Fibroblast of skin of right biceps (primary cell): ENCODE measurements around the gene CFAP46.
"Not testable (repeated sequence)": the region's sequence is repeated elsewhere in the genome, so short reads cannot be mapped to it uniquely, and the experiment has no call there.

ENCODE experiments used
- DNase-seq: peaks from one replicate; pipeline ENCODE4 v3.0.0-alpha.2; 2013

Gene CFAP46

DNA sequence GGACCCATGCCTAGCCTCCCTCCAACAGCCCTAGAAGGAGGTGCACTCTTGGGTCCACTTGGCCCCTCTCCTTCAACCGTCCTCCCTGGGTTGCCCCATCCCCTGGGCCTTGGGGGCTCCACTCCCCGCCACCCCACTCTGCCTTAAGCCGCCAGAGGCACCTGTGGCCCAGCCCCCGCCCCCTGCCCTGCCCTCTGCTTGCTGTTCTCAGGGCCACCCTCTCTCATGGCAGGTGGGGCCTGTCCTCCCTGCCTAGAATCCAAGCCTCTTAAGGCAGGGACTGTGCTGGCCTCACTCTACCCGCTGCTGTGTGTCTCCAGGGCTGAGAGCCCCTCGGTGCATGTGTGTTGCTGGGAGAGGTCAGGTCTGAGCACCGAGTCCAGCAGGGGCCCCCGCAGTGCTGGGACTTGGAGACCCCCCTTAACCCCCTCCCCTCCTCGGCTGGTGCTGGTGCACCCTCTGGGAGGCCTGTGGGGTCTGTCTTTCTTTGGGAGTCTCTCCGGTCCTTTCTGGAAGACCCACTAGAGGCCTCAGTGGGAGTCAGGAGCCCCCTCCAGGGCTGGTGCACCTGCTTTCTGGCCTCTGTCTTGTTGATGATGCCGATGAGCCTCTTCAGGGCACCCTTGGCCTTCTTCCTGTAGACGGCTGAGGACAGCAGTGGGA, 43.8 kb downstream of the CFAP46 start:
- DNase-seq: no peak

DNA sequence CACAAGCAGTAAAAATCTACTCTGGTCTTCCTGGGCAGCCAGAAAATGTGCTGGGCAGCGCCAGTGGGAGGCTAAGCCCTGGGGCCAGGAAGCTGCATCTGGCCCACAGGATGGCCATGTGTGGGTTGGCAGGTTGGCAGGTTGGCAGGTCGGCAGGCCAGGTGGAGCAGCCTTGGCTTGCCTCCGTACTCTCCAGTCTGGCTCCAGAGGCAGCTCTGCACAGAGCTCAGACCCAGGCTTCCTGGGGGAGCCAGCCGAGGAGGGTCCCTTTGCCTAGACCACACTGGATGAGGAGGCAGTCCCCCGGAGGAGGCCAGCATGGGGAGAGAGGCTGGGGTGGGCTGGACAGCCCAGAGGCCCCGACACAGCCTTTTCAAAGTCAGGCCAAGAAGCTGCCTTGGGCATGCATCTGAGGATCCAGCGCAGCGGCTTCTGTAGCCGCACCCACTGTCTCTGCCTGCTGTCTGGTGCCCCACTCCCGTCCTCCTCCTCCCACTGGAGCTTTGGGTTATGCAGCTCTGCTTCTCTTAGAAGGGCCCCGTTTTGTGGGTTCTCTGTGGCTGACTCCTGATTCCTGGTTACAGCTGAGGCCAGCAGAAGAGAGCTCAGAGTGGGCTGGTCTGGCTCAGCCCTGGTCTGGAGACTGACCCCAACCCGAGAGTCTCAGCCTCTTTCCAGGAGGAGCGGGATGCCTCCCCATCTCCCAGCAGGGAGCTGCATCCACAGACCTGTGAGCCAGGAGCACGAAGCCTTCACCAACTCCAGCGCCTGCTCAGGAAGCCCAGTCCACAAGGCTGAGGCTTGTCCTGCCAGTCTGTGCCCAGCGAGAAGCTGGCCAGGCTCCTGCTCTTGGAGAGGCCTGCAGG, 44.6 kb downstream of the CFAP46 start:
- DNase-seq: no peak

DNA sequence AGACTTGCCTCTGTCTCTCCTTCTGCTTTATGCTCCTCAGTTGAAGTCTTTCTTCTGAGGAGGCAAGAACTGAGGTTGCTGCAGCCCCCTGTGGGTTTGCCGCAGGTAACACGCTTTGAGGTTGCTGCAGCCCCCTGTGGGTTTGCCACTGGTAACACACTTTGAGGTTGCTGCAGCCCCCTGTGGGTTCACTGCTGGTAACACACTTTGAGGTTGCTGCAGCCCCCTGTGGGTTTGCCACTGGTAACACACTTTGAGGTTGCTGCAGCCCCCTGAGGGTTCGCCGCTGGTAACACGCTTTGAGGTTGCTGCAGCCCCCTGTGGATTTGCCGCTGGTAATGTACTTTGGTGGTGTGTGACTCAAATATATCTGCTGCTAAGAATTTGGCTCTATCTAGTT, 48.6 kb downstream of the CFAP46 start:
- DNase-seq: peak; percentile 8

DNA sequence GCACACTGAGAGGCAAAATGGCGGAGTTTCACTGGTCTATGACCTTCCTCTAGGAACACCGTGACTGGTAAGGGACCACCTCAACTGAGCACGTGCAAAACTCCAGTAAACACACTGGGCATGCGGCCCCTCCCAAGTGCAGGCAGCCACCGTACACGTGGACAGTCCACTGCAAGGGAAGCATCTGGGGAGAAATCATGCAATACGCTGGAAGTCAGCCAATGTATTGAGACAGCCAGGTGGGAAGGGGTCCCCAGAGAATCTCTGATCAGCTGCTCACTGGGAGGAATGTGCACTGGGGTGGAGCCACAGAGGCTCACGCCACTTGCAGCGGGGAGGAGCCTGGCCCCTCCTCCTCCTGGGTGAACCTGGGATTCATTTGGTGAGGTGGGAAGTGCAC, 49.3 kb downstream of the CFAP46 start:
- DNase-seq: no peak

DNA sequence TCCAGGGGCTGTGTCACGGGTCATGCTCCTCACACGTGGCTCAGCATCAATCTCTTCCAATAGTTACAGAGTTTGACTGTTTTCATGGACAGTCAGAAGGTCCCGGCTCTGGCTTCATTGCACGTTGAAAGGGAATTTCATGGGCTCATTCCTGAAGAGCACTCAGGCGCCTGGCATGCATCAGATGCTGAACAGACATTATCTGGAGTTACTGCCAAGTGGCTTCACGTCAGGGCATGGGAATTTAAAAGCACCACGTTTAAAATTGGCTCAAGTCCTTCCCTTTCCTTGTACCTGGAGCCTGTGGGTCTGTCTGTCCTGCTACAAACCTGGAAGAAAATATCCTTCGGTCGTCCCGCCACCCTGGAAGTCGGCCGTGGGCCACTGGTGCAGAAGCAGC, 50.4 kb downstream of the CFAP46 start:
- DNase-seq: peak; percentile 10

DNA sequence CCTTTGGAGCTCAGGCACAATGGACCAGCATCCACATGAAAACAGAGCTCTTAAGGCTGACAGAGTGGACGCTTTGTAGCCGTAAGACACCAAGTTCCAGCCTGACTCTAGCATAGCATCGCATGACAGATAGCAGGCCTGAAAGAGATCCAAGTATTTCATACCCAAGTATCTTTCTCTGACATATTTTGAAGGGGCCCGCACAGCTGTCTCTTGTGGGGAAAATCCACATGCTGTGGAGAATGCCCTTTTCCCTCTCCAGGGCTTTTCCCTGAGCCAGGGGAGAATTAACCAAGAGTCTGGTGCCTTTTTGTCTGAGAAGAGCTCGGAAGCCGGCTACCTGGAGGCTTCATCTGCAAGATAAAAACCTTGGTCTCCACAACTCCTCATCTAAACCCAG, 51.0 kb downstream of the CFAP46 start:
- DNase-seq: no peak

DNA sequence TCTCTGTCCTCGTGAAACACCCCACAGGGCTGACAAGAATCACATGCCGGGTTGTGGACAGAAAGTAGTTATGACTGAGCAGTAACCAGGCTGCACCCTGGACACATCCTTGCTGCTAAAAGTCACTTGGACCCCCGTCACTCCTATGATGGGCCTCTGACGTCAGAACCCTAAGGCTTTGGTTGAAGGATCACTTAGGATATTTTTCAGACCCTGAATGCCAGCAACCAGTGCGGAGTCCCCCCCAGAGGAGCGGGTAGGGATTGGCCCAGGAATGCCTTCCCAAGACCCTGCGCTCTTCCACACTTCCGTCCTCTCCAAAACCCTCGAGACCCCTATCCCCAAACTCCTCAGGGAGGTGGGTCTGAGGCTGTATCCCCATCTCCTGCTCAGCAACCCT, 52.1 kb downstream of the CFAP46 start:
- DNase-seq: no peak

DNA sequence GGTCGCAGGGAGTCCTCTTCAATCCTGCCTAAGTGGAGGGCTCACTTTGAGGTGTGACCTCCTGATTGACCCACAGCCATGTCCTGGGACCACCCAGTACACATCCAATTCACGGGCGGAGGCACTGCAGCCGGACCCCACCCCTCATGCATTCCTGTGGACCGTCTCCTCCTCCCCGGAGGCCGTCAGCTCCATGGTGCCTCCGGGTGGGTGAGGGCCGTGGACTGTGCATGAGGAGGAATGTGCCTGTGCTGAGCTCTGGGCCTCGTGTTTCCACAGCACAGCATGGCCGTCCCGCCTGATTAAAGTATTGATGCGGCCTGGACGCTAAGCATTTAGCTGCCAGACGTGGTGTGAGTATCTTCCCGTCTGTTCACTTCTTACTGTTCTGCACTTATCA, 52.8 kb downstream of the CFAP46 start:
- no peak for DNase-seq

DNA sequence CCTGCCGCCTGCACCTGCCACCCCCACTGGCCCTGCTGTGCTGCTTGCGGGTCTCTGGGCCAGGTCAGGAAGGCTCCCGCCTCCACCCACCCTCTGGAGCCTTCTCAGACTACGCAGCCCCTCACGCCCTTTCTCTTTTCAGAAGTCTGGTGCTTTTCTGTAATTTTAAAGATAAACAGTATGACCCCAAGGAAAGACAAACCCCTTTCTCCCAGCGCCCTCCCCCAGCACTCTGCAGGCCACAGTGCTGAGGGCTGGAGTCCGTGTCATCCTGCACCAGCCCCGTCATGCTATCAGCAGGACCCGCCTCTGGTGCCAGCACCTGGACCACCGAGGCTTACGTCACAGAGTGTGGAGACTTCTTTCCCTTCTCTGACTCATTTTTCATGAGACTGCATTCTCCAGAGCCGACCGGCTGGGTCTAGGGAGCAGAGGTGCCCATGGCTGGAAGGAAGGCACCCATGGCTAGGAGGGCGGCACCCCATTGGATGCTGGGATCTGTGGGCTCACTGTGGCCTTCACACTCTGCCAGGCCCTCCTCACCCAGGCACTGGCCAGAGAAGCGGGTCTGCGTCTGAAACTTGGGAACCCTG, 53.4 kb downstream of the CFAP46 start:
- DNase-seq: no peak

DNA sequence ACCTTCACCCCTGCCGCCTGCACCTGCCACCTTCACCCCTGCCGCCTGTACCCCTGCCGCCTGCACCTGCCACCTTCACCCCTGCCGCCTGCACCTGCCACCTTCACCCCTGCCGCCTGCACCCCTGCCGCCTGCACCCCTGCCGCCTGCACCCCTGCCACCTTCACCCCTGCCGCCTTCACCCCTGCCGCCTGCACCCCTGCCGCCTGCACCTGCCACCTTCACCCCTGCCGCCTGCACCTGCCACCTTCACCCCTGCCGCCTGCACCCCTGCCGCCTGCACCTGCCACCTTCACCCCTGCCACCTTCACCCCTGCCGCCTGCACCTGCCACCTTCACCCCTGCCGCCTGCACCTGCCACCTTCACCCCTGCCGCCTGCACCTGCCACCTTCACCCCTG, 53.9 kb downstream of the CFAP46 start:
- DNase-seq: not testable (repeated sequence)

DNA sequence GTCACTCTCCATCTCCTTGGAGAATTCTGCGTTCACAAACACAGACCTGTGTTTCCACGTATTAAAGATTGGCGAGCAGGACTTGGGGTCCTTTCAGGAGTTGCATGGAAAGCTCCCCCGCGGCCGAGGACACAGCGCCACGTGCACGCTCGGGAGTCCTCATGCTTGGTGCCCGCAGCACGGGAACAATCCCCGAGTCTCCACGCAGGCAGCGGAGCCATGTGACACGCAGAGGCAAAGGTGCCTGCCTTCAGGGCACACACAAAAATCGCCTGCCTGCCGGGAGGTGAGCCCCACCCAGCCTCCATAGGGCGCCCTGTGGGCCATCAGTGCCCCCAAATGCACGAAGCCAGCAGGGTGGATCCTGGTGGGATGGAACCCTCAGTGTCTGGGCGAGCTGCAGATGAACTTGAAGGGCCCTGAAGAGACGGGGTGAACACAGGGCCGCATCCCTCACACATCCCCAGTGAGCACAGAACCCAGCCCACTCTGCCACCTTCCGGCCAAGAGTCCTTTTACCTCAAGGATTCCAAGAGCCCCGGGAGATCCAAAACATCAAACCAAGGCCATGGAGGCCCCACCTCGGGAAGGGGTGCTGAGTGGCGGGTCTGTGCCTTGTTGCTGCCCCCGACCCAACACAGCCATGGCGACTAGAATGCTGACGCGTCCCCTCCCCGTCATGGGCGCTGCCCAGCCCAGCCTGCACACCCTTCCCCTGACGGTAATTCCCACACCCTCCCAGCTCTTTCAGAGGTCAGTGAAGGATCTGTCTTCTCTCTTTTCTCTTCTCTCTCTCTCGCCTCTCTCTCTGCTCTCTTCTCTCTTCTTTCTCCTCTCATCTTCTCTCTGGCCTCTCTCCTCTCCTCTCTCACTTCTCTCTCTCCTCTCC, 55.9 kb downstream of the CFAP46 start:
- DNase-seq: no peak

DNA sequence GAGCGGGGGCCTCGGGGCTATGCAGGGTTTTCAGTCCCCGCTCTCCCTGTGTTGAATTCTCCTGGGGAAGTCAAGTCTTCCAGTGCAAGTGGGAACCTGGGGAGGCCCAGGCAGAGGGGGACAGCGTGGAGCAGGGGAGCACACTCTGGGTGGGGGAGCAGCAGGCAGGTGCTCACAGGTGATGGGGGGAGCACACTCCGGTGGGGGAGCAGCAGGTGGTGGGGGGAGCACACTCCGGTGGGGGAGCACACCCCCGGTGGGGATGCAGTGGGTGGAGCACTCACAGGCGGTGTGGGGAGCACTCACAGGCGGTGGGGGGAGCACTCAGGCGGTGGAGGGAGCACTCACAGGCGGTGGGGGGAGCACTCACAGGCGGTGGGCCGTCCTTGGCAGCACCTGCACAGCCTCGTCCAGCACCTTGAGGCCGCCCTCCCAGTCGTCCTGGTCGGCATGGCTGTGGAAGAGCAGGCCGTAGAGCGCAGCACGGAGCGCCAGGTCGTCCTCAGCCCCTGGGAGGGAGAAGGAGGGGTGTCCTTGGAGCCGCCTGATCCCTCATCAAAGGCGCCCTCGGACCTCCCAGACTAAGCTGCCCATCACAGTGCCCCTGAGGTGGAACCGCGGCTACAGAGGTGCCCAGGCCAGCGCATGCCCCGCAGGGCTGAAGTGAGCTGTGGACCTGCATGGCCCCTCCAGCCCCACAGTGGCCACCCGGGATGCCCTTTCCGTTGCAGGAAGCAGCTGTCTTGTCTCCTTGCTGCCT, 56.7 kb downstream of the CFAP46 start:
- DNase-seq: no peak

DNA sequence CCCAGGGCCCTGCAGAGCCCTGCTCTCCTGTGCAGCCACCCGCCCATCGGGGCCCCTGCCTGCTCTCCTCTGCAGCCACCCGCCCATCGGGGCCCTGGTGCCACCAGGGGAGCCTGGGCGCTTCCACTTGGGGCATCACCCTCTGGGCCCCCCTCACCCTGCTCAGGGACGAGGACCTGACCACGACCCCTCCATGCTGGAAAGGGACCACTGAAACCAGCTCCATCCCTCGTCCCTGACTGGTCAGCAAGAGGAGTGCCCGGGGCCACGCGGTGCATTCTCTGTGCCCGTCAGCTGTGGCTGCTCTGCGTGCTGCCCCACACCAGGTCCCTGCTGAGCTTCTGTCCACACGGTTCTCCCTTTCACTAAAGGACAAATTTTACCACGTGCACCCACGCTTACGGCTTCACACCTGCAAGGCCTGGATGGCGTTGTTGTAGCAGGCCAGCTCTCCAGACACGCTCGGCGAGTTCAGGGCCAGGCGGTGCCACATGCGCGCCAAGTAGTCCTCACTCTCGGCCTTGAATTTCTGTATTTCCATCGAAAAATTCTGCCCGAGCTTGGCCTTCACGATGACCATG, 57.6 kb downstream of the CFAP46 start:
- DNase-seq: no peak

DNA sequence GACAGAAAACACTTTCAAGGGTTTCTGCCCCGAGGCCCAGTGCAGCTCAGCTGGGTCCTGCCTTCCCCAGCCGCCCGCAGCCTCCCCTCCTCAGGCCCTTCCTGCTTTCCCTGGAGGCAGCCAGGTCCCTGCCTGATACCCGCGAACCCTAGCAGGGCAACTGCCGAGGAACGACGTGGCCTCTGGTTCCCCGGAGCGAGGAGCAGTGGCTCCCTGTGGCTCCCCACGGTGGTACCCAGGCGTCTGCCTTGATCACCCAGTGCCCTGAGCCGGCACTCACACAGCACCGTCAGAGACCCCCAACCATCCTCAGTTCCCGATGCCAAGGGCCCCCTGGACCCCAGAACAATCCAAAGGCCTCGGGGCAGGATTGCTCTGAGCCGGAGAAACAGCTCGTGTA, 58.3 kb downstream of the CFAP46 start:
- no peak for DNase-seq

DNA sequence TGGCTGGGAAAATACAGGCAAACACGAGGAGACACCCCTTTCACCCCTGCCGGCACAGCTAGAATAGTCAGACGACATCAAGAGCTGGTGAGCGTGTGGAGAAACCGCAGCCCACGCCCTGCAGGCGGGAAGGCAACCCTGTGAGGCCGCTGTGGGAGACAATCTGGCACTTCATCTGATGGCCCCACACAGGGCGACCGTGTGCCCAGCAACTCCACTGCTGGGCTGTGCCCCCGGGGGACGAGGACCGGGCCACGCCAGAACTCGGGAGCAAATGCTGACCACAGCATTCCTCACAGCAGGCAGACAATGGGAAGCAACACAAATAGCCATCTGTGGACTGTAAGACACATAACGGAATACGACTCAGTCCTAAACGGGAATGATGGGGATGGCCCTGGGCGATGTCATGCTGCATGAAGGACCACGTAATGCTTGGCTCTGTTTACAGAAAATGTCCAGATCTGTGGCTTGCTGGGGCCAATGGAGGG, 58.9 kb downstream of the CFAP46 start:
- no peak for DNase-seq

DNA sequence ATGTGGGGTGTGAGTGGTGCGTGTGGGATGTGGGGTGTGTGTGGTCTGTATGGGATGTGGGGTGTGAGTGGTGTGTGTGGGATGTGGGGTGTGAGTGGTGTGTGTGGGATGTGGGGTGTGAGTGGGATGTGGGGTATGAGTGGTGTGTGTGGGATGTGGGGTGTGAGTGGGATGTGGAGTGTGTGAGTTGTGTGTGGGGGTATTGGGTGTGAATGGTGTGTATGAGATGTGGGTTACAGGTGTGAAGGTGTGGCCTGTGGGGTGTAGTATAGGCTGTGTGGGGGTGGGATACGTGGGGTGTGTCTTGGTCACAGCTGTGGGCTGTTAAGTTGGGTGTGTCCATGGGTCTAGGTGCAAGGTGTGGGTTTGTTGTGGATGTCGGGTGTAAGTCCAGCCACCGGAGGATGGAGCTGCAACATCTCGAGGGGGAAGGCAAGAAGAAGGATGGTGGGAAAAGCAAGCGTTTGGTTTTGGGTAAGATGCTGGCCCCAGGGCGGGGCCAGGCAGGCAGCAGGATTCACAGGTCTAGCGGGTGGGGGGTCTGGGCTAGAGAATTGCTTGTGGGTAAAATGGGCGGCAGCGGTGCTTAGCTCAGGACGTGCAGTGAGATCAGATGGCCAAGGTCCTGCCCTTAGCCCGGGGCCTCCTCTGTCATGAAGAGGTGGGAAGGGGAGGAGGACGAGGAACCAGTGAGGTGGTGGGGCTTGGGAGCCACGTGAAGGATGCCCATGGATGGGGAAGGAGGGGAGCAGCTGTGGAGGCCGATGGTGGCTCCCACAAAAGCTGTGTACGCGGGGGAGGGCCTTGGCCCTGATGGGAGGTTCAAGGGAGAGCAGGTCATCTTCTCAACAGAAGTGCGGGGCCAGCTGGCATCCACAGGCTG, 60.1 kb downstream of the CFAP46 start:
- DNase-seq: no peak

DNA sequence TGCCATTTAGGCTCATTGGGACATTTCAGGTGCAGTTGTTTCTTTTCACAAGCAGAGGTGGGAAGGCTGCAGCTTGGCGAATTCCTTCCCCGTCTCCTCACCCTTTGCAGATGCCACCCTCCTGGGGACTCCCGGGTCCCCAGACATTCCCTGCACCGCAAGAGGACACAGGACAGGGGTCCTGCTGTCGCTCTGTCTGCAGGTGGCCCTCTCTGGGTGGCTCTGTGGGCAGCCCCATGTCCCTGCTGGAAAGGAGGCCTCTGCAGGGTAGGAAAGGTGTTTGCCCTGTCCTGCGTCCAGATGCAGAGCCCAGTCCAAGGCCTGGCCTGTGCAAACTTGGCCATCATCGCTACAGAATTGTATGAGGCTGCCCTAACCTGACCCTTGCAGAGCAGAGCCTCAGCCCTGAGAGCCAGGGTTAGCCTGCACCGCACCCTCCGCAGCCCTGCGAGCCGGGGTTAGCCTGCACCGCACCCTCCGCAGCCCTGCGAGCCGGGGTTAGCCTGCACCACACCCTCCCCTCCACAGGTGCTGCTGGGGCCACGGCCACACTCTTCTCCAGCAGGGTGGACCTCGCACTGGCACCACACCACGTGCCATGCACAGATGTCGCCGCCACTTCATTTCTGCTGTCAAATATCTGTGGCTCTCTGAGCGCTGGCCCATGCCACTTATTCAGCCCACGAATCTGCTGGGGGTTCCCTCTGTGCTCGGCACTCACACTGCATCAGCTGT, 61.0 kb downstream of the CFAP46 start:
- DNase-seq: no peak

DNA sequence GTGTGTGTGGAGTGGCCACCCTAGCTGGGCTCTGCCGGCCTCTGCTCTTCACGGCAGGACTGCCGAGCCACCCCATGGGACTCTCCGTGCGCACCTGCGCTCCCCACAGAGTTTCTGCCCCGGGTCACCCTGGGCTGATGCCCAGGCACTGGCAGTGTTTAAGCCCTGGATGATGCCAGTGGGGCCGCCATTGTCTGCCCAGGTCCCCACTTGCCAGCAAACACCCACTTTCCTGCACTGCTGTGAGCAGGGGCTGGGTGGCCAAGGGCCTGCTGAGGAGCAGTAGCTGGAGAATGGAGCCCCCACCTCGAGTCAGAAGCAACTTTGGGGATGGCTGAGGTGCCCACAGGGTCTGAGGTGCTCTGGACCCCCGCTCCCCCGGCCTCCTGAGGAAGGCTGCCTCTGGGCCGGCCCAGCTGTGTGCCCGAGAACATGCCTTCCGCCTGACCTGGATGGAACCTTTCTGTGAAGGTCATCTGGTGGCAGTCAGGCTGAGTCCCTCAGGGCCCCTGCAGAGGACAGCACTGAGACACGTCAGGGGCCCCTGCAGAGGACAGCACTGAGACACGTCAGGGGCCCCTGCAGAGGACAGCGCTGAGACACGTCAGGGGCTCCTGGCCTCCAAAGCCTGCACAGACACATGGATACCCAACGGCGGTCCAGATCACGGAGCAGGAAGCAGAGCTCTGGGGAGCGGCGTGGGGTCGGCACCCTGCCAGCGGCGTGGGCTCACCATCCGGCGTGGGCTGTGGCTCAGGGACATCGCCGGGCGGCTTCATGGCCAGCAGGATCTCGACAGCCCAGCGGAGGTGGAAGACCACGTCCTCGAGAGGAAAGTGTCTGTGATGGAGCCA, 62.0 kb downstream of the CFAP46 start:
- DNase-seq: no peak
